DMS79 (cell line): Measurements from ENCODE around the gene UHMK1.
"Not testable (repeated sequence)": the region's sequence is repeated elsewhere in the genome, so short reads cannot be mapped to it uniquely, and the experiment has no call there.

ENCODE experiments used
- DNase-seq: peaks from one replicate; lab custom pipeline; 2025; lab: John Stamatoyannopoulos, UW

The UHMK1 gene

GRCh38 chr1:162566870-162567269 is 69.3 kb downstream of the UHMK1 start:
- no peak for DNase-seq

- no peak for DNase-seq
Observed at GRCh38 chr1:162568802-162569201, 71.2 kb downstream of the UHMK1 start.

GRCh38 chr1:162570718-162571117 is 73.1 kb downstream of the UHMK1 start:
- no peak for DNase-seq

GRCh38 chr1:162571121-162571520 is 73.5 kb downstream of the UHMK1 start:
- not testable (repeated sequence) for DNase-seq

GRCh38 chr1:162571696-162572095 is 74.1 kb downstream of the UHMK1 start:
- no peak for DNase-seq

- no peak for DNase-seq
Observed at GRCh38 chr1:162573136-162573535, 75.5 kb downstream of the UHMK1 start.

- no peak for DNase-seq
Observed at GRCh38 chr1:162578071-162578700, 80.6 kb downstream of the UHMK1 start.

- no peak for DNase-seq
Observed at GRCh38 chr1:162578936-162579335, 81.3 kb downstream of the UHMK1 start.
